22Rv1 (cell line): ENCODE results near the gene NFX1.
"Not testable (repeated sequence)": the region's sequence is repeated elsewhere in the genome, so short reads cannot be mapped to it uniquely, and the experiment has no call there.

ENCODE experiments used
- H3K27ac ChIP-seq: fragments of 450-650 bp; 2 replicates; pipeline ENCODE4 v1.5.1; 2017
- ZFX ChIP-seq: fragments of 450-650 bp; IDR thresholded peaks from 2 replicates; pipeline ENCODE4 v1.6.1; 2017; ENCODE audit warnings: antibody characterized with exemption, borderline replicate concordance
- TF ChIP-seq, protein P1 (sequence below): fragments of 450-650 bp; IDR thresholded peaks from 2 replicates; pipeline ENCODE4 v1.5.1; 2017; ENCODE audit warnings: mild to moderate bottlenecking

NFX1 gene

DNA sequence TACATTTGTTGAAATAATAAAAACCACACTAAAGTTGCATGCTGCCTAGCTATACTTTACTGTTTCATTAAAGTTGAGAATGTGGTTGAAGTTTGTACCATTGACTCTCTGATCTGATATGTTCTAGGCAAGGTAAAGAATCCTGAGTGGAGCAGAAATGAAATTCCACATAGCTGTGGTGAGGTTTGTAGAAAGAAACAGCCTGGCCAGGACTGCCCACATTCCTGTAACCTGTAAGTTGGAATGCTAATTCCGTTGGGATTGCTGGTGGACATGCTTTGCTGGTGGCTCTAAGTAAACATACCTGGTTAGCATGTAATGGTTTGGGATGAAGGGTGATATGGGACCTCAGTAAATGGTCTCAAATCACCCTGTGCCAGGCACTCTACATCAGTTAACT is 16.8 kb downstream of the NFX1 start:
- H3K27ac ChIP-seq, result no peak overlapping the region
- TF ChIP-seq, protein P1, sequence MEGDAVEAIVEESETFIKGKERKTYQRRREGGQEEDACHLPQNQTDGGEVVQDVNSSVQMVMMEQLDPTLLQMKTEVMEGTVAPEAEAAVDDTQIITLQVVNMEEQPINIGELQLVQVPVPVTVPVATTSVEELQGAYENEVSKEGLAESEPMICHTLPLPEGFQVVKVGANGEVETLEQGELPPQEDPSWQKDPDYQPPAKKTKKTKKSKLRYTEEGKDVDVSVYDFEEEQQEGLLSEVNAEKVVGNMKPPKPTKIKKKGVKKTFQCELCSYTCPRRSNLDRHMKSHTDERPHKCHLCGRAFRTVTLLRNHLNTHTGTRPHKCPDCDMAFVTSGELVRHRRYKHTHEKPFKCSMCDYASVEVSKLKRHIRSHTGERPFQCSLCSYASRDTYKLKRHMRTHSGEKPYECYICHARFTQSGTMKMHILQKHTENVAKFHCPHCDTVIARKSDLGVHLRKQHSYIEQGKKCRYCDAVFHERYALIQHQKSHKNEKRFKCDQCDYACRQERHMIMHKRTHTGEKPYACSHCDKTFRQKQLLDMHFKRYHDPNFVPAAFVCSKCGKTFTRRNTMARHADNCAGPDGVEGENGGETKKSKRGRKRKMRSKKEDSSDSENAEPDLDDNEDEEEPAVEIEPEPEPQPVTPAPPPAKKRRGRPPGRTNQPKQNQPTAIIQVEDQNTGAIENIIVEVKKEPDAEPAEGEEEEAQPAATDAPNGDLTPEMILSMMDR, result no peak
- no peak for TF ChIP-seq ZFX

DNA sequence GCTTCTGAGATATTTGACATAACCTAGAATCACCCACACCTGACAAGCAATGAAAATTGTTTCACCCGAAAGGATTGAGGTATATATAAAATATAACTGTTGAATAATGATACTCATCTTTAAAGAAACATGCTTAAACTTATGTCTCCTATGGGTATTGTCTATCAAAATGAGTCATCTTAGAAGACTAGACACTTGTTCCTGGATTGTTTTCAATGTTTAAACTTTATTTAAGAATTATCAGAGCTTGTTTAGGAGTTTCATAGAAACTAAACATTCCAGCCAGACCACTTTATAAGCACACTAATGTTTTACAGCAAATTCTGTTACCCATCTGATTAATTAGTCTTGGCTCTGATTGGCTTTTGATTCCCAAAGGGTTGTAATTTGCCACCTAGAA is 19.6 kb downstream of the NFX1 start:
- TF ChIP-seq ZFX, result no peak
- TF ChIP-seq, protein P1, result no peak
- no peak overlapping the region for H3K27ac ChIP-seq

DNA sequence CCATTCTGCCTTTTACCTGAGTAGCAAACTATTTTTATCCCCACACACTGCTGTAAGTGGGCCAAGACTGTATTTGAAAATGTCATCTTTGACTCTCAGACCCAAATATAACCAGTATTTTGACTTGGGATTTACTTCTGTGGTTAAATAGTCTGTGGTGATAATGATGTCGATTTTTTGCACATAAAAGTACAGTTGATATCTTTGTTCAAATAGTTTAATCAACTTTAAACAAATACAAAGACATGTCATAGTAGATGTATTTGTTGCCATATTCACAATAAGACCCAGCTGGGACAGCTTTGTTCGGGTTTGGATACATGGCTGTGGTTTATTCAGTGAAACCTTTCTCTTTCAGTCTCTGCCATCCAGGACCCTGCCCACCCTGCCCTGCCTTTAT is 20.4 kb downstream of the NFX1 start:
- H3K27ac ChIP-seq, result no peak overlapping the region
- TF ChIP-seq ZFX, result no peak

DNA sequence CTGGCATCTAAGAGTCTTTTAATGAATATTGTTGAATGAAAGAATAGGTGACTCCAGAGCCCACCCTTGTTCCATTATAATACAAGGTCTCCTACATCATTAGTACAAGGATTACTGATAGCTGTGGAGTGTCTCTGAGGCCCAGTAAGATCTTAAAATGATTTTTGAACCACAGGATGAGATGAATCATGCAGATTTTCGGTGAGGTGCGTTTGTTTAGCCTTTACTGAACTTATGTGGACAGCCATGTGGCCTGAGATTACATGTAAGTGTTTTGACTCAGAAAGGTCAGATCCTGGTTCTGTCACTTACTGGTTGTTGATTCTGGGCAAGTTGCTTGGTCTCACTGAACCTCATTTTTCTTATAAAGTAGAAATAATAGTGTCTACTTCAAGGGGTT is 21.6 kb downstream of the NFX1 start:
- H3K27ac ChIP-seq, result no peak overlapping the region
- TF ChIP-seq, protein P1, result no peak
- TF ChIP-seq ZFX, result no peak

DNA sequence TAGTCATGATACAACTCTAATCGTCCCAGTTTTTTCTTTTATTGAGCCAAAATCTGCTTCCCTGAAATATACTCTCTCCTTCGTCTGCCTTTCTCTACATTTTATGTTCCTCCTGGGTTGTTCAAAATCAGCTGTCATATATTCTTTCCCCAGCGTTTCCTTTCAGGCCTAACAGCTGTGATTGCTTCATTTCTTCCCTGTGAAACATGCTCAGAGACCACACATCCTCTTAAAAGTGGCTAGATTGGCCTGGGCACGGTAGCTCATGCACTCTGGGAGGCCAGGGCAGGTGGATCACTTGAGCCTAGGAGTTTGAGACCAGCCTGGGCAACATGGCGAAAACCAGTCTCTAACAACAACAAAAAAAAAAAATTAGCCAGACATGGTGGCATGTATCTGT is 25.1 kb downstream of the NFX1 start:
- TF ChIP-seq, protein P1, result no peak
- no peak overlapping the region for H3K27ac ChIP-seq

DNA sequence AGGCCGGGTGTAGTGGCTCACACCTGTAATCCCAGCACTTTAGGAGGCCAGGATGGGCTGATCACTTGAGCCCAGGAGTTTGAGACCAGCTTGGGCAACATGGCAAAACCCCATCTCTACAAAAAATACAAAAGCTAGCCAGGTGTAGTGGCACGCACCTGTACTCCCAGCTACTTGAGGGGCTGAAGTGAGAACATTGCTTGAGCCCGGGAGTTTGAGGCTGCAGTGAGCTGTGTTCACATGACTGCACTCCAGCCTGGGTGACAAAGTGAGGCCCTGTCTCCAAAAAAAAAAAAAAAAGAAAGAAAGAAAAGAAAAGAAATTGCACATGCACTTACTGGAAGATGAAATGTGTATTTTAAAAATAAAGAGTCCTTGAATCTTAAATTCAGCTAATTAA is 26.8 kb downstream of the NFX1 start:
- H3K27ac ChIP-seq, result not testable (repeated sequence)

DNA sequence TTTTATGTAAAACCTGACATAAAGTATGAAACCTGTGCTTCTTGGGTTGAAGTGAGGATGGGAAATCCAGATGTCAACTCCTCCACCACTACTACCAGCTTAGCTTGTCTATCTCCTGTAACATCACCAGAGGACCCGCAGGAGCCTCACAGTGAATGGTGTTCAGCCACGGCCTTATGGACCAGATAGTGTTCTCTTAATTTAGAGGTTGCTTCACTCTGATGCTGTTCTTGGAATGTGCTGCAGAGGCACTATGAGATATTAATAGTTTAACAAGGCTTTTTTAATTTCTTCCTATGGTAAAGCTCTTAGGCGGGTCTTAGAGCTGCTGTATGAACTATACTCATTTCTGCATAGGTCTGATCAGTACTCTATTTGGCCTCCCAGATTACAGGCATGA is 27.9 kb downstream of the NFX1 start:
- no peak overlapping the region for H3K27ac ChIP-seq

DNA sequence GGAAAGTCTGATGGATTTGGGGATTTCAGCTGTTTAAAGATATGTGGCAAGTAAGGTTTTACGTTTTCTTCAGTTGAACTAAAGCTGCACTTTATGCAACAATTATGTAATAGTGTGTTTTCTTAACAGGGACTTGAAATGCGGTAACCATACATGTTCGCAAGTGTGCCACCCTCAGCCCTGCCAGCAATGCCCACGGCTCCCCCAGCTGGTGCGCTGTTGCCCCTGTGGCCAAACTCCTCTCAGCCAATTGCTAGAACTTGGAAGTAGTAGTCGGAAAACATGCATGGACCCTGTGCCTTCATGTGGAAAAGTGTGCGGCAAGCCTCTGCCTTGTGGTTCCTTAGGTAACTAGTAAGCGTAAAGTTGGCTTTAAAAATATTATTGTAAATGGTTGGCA is 28.5 kb downstream of the NFX1 start:
- H3K27ac ChIP-seq, result no peak overlapping the region
- TF ChIP-seq, protein P1, result no peak
- TF ChIP-seq ZFX, result no peak

More for the DNA sequence above, 27.9 kb downstream of the NFX1 start:
- no peak for TF ChIP-seq ZFX
- TF ChIP-seq, protein P1, result no peak

DNA sequence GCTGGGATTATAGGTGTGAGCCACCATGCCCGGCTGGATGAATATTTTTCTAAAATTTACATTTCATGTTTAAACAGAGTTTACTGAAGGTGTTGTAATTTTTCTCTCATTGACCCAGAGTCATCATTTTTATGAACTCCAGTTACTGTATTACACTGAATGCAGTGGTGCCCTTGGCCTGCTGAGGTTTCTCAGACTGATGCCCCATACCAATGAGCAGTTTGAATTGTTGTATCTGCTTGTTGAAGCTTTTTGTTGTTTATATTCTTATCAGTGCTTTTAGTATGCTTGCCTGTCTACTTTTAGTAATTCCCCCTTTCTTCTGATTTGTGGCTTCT is 29.9 kb downstream of the NFX1 start:
- TF ChIP-seq, protein P1, result no peak
- no peak for TF ChIP-seq ZFX
- H3K27ac ChIP-seq, result no peak overlapping the region
